Fibroblast of gingiva (primary cell): ENCODE results near the gene BCLAF3.

Experiments
- DNase-seq: peaks from one replicate; pipeline ENCODE4 v3.0.0-alpha.2; 2011; ENCODE audit warnings: low read depth

The BCLAF3 gene

GRCh38 chrX:19990556-19991349, at the start of gene BCLAF3:
TSS of gene BCLAF3 (minus strand) at chrX:19991061. CDS start at chrX:19970264, 20,797 bp downstream.
- DNase-seq: peak; percentile 80

- DNase-seq: no peak
These were observed 48.1 kb upstream of the BCLAF3 start for GRCh38 chrX:20038966-20039365.

- no peak for DNase-seq
These were observed 46.3 kb upstream of the BCLAF3 start for GRCh38 chrX:20037186-20037585.

GRCh38 chrX:20032201-20032600, 41.3 kb upstream of the BCLAF3 start:
- no peak for DNase-seq

GRCh38 chrX:20029728-20030127, 38.9 kb upstream of the BCLAF3 start:
- DNase-seq: no peak

GRCh38 chrX:20028588-20028987, 37.7 kb upstream of the BCLAF3 start:
- no peak for DNase-seq

GRCh38 chrX:20026278-20026677, 35.4 kb upstream of the BCLAF3 start:
- no peak for DNase-seq

GRCh38 chrX:20019672-20020365, 29.0 kb upstream of the BCLAF3 start:
- DNase-seq: no peak

- no peak for DNase-seq
These were observed 25.7 kb upstream of the BCLAF3 start for GRCh38 chrX:20016616-20016945.

- no peak for DNase-seq
These were observed 25.2 kb upstream of the BCLAF3 start for GRCh38 chrX:20015945-20016615.

GRCh38 chrX:20015422-20015821, 24.6 kb upstream of the BCLAF3 start:
- no peak for DNase-seq

- peak; percentile 1 for DNase-seq
These were observed 20.7 kb upstream of the BCLAF3 start for GRCh38 chrX:20011608-20012007.

GRCh38 chrX:20007962-20008622, 17.2 kb upstream of the BCLAF3 start:
- DNase-seq: no peak

- no peak for DNase-seq
These were observed 15.0 kb upstream of the BCLAF3 start for GRCh38 chrX:20005883-20006282.

GRCh38 chrX:20001588-20001987, 10.7 kb upstream of the BCLAF3 start:
- no peak for DNase-seq

- no peak for DNase-seq
These were observed 473 bp upstream of the BCLAF3 start for GRCh38 chrX:19991350-19991718.

- no peak for DNase-seq
These were observed 708 bp downstream of the BCLAF3 start for GRCh38 chrX:19990151-19990555.

- DNase-seq: no peak
These were observed 3.0 kb downstream of the BCLAF3 start for GRCh38 chrX:19987856-19988255.

- DNase-seq: no peak
These were observed 4.3 kb downstream of the BCLAF3 start for GRCh38 chrX:19986531-19986930.

GRCh38 chrX:19981947-19982346, 8.9 kb downstream of the BCLAF3 start:
- no peak for DNase-seq

GRCh38 chrX:19975845-19976244, 15.0 kb downstream of the BCLAF3 start:
- no peak for DNase-seq

GRCh38 chrX:19972984-19973383, 17.9 kb downstream of the BCLAF3 start:
- DNase-seq: no peak

GRCh38 chrX:19968276-19968675, 22.6 kb downstream of the BCLAF3 start:
- DNase-seq: no peak
